Chondrocyte (in vitro differentiated cells): ENCODE results near the gene CLEC7A. TPM values are rescaled to one million over a fixed set of nuclear protein-coding genes. Genes with fewer than 3 reads are reported as not detected.

Experiments used
- DNase-seq: peaks from one replicate; pipeline ENCODE4 v3.0.0; 2021; ENCODE audit warnings: mixed read lengths, low spot score
- H3K27ac Mint-ChIP-seq: one replicate; pipeline ENCODE4 v1.8.0; 2021; ENCODE audit warnings: mild to moderate bottlenecking, moderate library complexity, mixed read lengths; ENCODE audit not compliant: unreplicated experiment
- H3K27me3 Mint-ChIP-seq: 2 replicates; pipeline ENCODE4 v1.8.0; 2021; ENCODE audit warnings: low read depth, mixed read lengths
- H3K36me3 Mint-ChIP-seq: 2 replicates; pipeline ENCODE4 v1.8.0; 2021; ENCODE audit warnings: low read depth, mixed read lengths
- H3K4me1 Mint-ChIP-seq: 2 replicates; pipeline ENCODE4 v1.8.0; 2021; ENCODE audit warnings: low read depth, mild to moderate bottlenecking, mixed read lengths
- H3K4me3 Mint-ChIP-seq: one replicate; pipeline ENCODE4 v1.8.0; 2021; ENCODE audit warnings: mild to moderate bottlenecking, moderate library complexity, mixed read lengths; ENCODE audit not compliant: unreplicated experiment
- H3K9me3 Mint-ChIP-seq: 2 replicates; pipeline ENCODE4 v1.8.0; 2021; ENCODE audit warnings: low read depth, mixed read lengths
- CTCF ChIP-seq: fragments of 200-600 bp; sonication (generic); IDR thresholded peaks from 2 replicates; pipeline ENCODE4 v1.5.0; 2021; ENCODE audit warnings: antibody characterized with exemption, mild to moderate bottlenecking, moderate library complexity
- total RNA-seq: library from RNA; stranded (reverse); gene quantifications from 3 replicates; pipeline ENCODE4 v1.2.1, GENCODE V29; 2021

Gene CLEC7A
- total RNA-seq, 1 donor from 2014 or later = not detected

GRCh38 chr12:10163084-10163483 is 33.1 kb upstream of the CLEC7A start:
- DNase-seq = no peak
- H3K27me3 Mint-ChIP-seq = no peaks in the 10 kb centered on the region
- no peak overlapping the region for H3K4me3 Mint-ChIP-seq
- H3K9me3 Mint-ChIP-seq = no peaks in the 10 kb centered on the region
- H3K4me1 Mint-ChIP-seq = no peaks in the 10 kb centered on the region
- H3K27ac Mint-ChIP-seq = no peak overlapping the region
- TF ChIP-seq CTCF = no peak
- no peaks in the 10 kb centered on the region for H3K36me3 Mint-ChIP-seq

- H3K36me3 Mint-ChIP-seq = no peaks in the 10 kb centered on the region
These were observed 30.8 kb upstream of the CLEC7A start for GRCh38 chr12:10160617-10161385.

GRCh38 chr12:10159280-10159679 is 29.3 kb upstream of the CLEC7A start:
- no peaks in the 10 kb centered on the region for H3K27me3 Mint-ChIP-seq
- DNase-seq = no peak
- no peak overlapping the region for H3K27ac Mint-ChIP-seq
- no peak for TF ChIP-seq CTCF
- no peaks in the 10 kb centered on the region for H3K4me1 Mint-ChIP-seq
- no peaks in the 10 kb centered on the region for H3K9me3 Mint-ChIP-seq
- no peak overlapping the region for H3K4me3 Mint-ChIP-seq
- H3K36me3 Mint-ChIP-seq = no peaks in the 10 kb centered on the region

More at GRCh38 chr12:10160617-10161385, 30.8 kb upstream of the CLEC7A start:
- no peak for TF ChIP-seq CTCF
- no peaks in the 10 kb centered on the region for H3K9me3 Mint-ChIP-seq
- H3K4me1 Mint-ChIP-seq = no peaks in the 10 kb centered on the region
- no peak overlapping the region for H3K4me3 Mint-ChIP-seq
- H3K27ac Mint-ChIP-seq = no peak overlapping the region
- DNase-seq = no peak
- no peaks in the 10 kb centered on the region for H3K27me3 Mint-ChIP-seq

- DNase-seq = no peak
- peak; percentile 23 for TF ChIP-seq CTCF
- Mint-ChIP-seq H3K9me3 (no peaks in the 10 kb centered on the region), H3K4me1 (peaks cover 7% of the 10 kb centered on the region), H3K27ac (no peak overlapping the region), H3K36me3 (no peaks in the 10 kb centered on the region), H3K4me3 (no peak overlapping the region), H3K27me3 (no peaks in the 10 kb centered on the region)
These were observed 28.4 kb upstream of the CLEC7A start for GRCh38 chr12:10158406-10158805.

GRCh38 chr12:10155966-10156365 is 26.0 kb upstream of the CLEC7A start:
- no peak for DNase-seq
- H3K36me3 Mint-ChIP-seq = no peaks in the 10 kb centered on the region

More at GRCh38 chr12:10155966-10156365, 26.0 kb upstream of the CLEC7A start:
- H3K9me3 Mint-ChIP-seq = no peaks in the 10 kb centered on the region
- TF ChIP-seq CTCF = no peak
- no peak overlapping the region for H3K27ac Mint-ChIP-seq
- H3K4me1 Mint-ChIP-seq = peaks cover 10% of the 10 kb centered on the region
- H3K4me3 Mint-ChIP-seq = no peak overlapping the region
- H3K27me3 Mint-ChIP-seq = no peaks in the 10 kb centered on the region
